IMR-90 (cell line): Measurements from ENCODE around the gene PHAF1. TPM values are rescaled to one million over a fixed set of nuclear protein-coding genes. Genes with fewer than 3 reads are reported as not detected.

Source experiments
- ATAC-seq: fragments of 200-7000 bp; cut with Tn5 transposase; 2 replicates; pipeline ENCODE4 v1.9.1; 2020; ENCODE audit warnings: low read depth, mild to moderate bottlenecking, moderate library complexity
- BruUV-seq: library from RNA; stranded (reverse); fragments of 400-500 nt; replicated peaks from 2 replicates; lab custom pipeline; 2021; lab: Mats Ljungman, UMichigan
- CTCF ChIA-PET: fragments of 300-600 bp; formaldehyde crosslinking; extraction: SDS; loops from one replicate; lab custom pipeline; 2021; ENCODE audit warnings: antibody characterized with exemption; lab: Yijun Ruan, JAX
- POLR2A ChIA-PET: fragments of 300-600 bp; sonication (Branson Sonifier 250); formaldehyde crosslinking; loops from one replicate; lab custom pipeline; 2022; ENCODE audit warnings: antibody characterized with exemption; ENCODE audit not compliant: unreplicated experiment; lab: Charles Lee
- DNase-seq: peaks from one replicate; pipeline ENCODE4 v3.0.0; 2013
- H2AFZ ChIP-seq: replicated peaks from 2 replicates; pipeline ENCODE3; 2013; ENCODE audit warnings: low read length, mild to moderate bottlenecking; ENCODE audit not compliant: poor library complexity
- H2AK5ac ChIP-seq: 2 replicates; pipeline ENCODE4 v1.6.1; 2013; ENCODE audit warnings: low read depth, low read length, inconsistent platforms
- H2AK9ac ChIP-seq: replicated peaks from 2 replicates; pipeline ENCODE3; 2013; ENCODE audit warnings: mild to moderate bottlenecking, low read depth, low read length, moderate library complexity; ENCODE audit not compliant: poor library complexity
- H2BK120ac ChIP-seq: 2 replicates; pipeline ENCODE4 v1.6.1; 2013; ENCODE audit warnings: low read depth, low read length, inconsistent platforms
- H2BK15ac ChIP-seq: 3 replicates; pipeline ENCODE4 v1.6.1; 2013; ENCODE audit warnings: low read depth, low read length, inconsistent platforms
- H2BK20ac ChIP-seq: 2 replicates; pipeline ENCODE4 v1.6.1; 2013; ENCODE audit warnings: low read depth, mild to moderate bottlenecking, inconsistent platforms, low read length, moderate library complexity
- H2BK5ac ChIP-seq: 2 replicates; pipeline ENCODE4 v1.6.1; 2013; ENCODE audit warnings: mild to moderate bottlenecking, low read depth, low read length, inconsistent platforms; ENCODE audit not compliant: poor library complexity, severe bottlenecking
- H3K14ac ChIP-seq: replicated peaks from 2 replicates; pipeline ENCODE4 v1.6.1; 2013; ENCODE audit warnings: low read depth, low read length, inconsistent platforms
- H3K18ac ChIP-seq: 2 replicates; pipeline ENCODE4 v1.6.1; 2013; ENCODE audit warnings: low read depth, low read length, control low read depth
- H3K23ac ChIP-seq: 2 replicates; pipeline ENCODE4 v1.6.1; 2013; ENCODE audit warnings: low read depth, low read length, inconsistent platforms
- H3K27ac ChIP-seq: 2 replicates; pipeline ENCODE4 v1.5.1; 2013; ENCODE audit warnings: mild to moderate bottlenecking, control low read depth, low read length; ENCODE audit not compliant: insufficient read depth
- H3K27me3 ChIP-seq: 2 replicates; pipeline ENCODE4 v1.6.1; 2013; ENCODE audit warnings: low read length; ENCODE audit not compliant: control insufficient read depth, insufficient read depth
- H3K36me3 ChIP-seq: 2 replicates; pipeline ENCODE4 v1.6.1; 2013; ENCODE audit warnings: low read length, mixed read lengths; ENCODE audit not compliant: control insufficient read depth, insufficient read depth
- H3K4ac ChIP-seq: 2 replicates; pipeline ENCODE4 v1.6.1; 2013; ENCODE audit warnings: low read depth, low read length, inconsistent platforms
- H3K4me1 ChIP-seq: 2 replicates; pipeline ENCODE4 v1.6.1; 2013; ENCODE audit warnings: low read length, mixed read lengths; ENCODE audit not compliant: control insufficient read depth, insufficient read depth
- H3K4me2 ChIP-seq: 2 replicates; pipeline ENCODE4 v1.6.1; 2013; ENCODE audit warnings: low read depth, mild to moderate bottlenecking, control low read depth, low read length, moderate library complexity
- H3K4me3 ChIP-seq: 2 replicates; pipeline ENCODE4 v1.5.1; 2013; ENCODE audit warnings: low read depth, mild to moderate bottlenecking, control low read depth, low read length, moderate library complexity; ENCODE audit not compliant: insufficient read depth
- H3K56ac ChIP-seq: 2 replicates; pipeline ENCODE4 v1.6.1; 2013; ENCODE audit warnings: low read length, inconsistent platforms; ENCODE audit not compliant: insufficient read depth; ENCODE audit errors: extremely low read depth
- H3K79me1 ChIP-seq, 2 experiments: 2 replicates each; pipeline ENCODE4 v1.6.1; 2013; ENCODE audit warnings: low read length in 2 of 2, inconsistent platforms in 1 of 2, low read depth in 1 of 2
- H3K9ac ChIP-seq: 2 replicates; pipeline ENCODE4 v1.6.1; 2013; ENCODE audit warnings: low read depth, low read length, control low read depth
- H3K9me1 ChIP-seq: 2 replicates; pipeline ENCODE4 v1.6.1; 2013; ENCODE audit warnings: low read length, inconsistent platforms; ENCODE audit not compliant: insufficient read depth
- H3K9me3 ChIP-seq: 2 replicates; pipeline ENCODE4 v1.6.1; 2013; ENCODE audit warnings: low read length; ENCODE audit not compliant: control insufficient read depth, insufficient read depth
- H4K20me1 ChIP-seq: 2 replicates; pipeline ENCODE4 v1.6.1; 2013; ENCODE audit warnings: low read length, inconsistent platforms; ENCODE audit not compliant: insufficient read depth
- H4K5ac ChIP-seq: 2 replicates; pipeline ENCODE4 v1.6.1; 2013; ENCODE audit warnings: mild to moderate bottlenecking, low read depth, low read length, control low read depth
- H4K8ac ChIP-seq, 2 experiments: 2 replicates each; pipeline ENCODE4 v1.6.1; 2013; ENCODE audit warnings: low read depth in 2 of 2, low read length in 2 of 2, control low read depth in 1 of 2, inconsistent platforms in 1 of 2
- H4K91ac ChIP-seq: 2 replicates; pipeline ENCODE4 v1.6.1; 2013; ENCODE audit warnings: low read depth, low read length, inconsistent platforms; ENCODE audit not compliant: insufficient read depth
- BHLHE40 ChIP-seq: fragments of 150-350 bp; IDR thresholded peaks from 2 replicates; pipeline ENCODE4 v1.6.1; 2016; ENCODE audit warnings: mild to moderate bottlenecking, low read depth, low read length
- CEBPB ChIP-seq: IDR thresholded peaks from 2 replicates; pipeline ENCODE4 v1.6.1; 2012; ENCODE audit warnings: low read depth, low read length, improper control_type of control experiment
- CHD1 ChIP-seq: IDR thresholded peaks from 2 replicates; pipeline ENCODE4 v1.6.1; 2012; ENCODE audit warnings: low read depth, low read length, improper control_type of control experiment
- CTCF ChIP-seq: conservative IDR thresholded peaks from 2 replicates; pipeline ENCODE4 v1.5.1; 2012; ENCODE audit warnings: mild to moderate bottlenecking, low read depth, low read length, improper control_type of control experiment
- ELK1 ChIP-seq: fragments of 150-350 bp; IDR thresholded peaks from 2 replicates; pipeline ENCODE4 v1.6.1; 2016; ENCODE audit warnings: low read depth, mild to moderate bottlenecking, low read length, moderate library complexity, borderline replicate concordance
- FOS ChIP-seq: fragments of 150-350 bp; IDR thresholded peaks from 2 replicates; pipeline ENCODE4 v1.6.1; 2016; ENCODE audit warnings: low read depth, low read length
- MAFK ChIP-seq: IDR thresholded peaks from 2 replicates; pipeline ENCODE4 v1.6.1; 2012; ENCODE audit warnings: low read depth, low read length, improper control_type of control experiment
- MAZ ChIP-seq: IDR thresholded peaks from 2 replicates; pipeline ENCODE4 v1.6.1; 2012; ENCODE audit warnings: low read depth, mild to moderate bottlenecking, low read length, improper control_type of control experiment, moderate library complexity, borderline replicate concordance
- MXI1 ChIP-seq: IDR thresholded peaks from 2 replicates; pipeline ENCODE4 v1.6.1; 2012; ENCODE audit warnings: low read depth, mild to moderate bottlenecking, low read length, moderate library complexity, borderline replicate concordance
- NFE2L2 ChIP-seq: fragments of 150-350 bp; IDR thresholded peaks from 2 replicates; pipeline ENCODE4 v1.6.1; 2016; ENCODE audit warnings: low read depth, mild to moderate bottlenecking, low read length
- POLR2A ChIP-seq: IDR thresholded peaks from 2 replicates; pipeline ENCODE4 v1.6.1; 2012; ENCODE audit warnings: mild to moderate bottlenecking, low read depth, low read length
- RAD21 ChIP-seq: IDR thresholded peaks from 2 replicates; pipeline ENCODE4 v1.6.1; 2012; ENCODE audit warnings: low read length, improper control_type of control experiment
- RCOR1 ChIP-seq: IDR thresholded peaks from 2 replicates; pipeline ENCODE4 v1.6.1; 2012; ENCODE audit warnings: mild to moderate bottlenecking, low read length, improper control_type of control experiment; ENCODE audit not compliant: insufficient replicate concordance
- RFX5 ChIP-seq: IDR thresholded peaks from 2 replicates; pipeline ENCODE4 v1.8.0; 2012; ENCODE audit warnings: low read depth, mild to moderate bottlenecking, low read length, moderate library complexity
- SMC3 ChIP-seq: fragments of 150-350 bp; IDR thresholded peaks from 2 replicates; pipeline ENCODE4 v1.6.1; 2016; ENCODE audit warnings: low read depth, mild to moderate bottlenecking, antibody characterized with exemption, low read length, moderate library complexity
- USF2 ChIP-seq: fragments of 150-350 bp; IDR thresholded peaks from 2 replicates; pipeline ENCODE4 v1.6.1; 2017; ENCODE audit warnings: mild to moderate bottlenecking, antibody characterized with exemption, low read length, low read depth
- WGBS, 2 experiments: methylation state at CpG; one replicate each; pipeline versions ENCODE4 v1.1.5 to v1.1.7; 2013; ENCODE audit warnings: missing lambda C conversion rate in 2 of 2; ENCODE audit not compliant: insufficient read length in 1 of 2; ENCODE audit errors: extremely low coverage in 2 of 2; 5-methylcytosine and 5-hydroxymethylcytosine counted together
- dilution Hi-C: fragments of 300-500 bp; cut with HindIII; formaldehyde crosslinking; loops from one replicate; pipeline ENCODE4 v1.14.3; 2018; ENCODE audit warnings: low sequenced_read_pairs; ENCODE audit not compliant: unreplicated experiment
- in situ Hi-C: fragments of 300-500 bp; cut with MboI; formaldehyde crosslinking; loops from 3 replicates; pipeline ENCODE4 v1.14.3; 2019; ENCODE audit warnings: low sequenced_read_pairs, inconsistent platforms, mixed read lengths
- intact Hi-C: fragments of 100-400 bp; cut with micrococcal nuclease; formaldehyde crosslinking; loops from 2 replicates; pipeline ENCODE4 v1.10.0; 2022
- polyA plus RNA-seq, 3 experiments: library from polyadenylated mRNA; depleted of rRNA; stranded (reverse); fragments of >200 nt; gene quantifications; 2 replicates each; pipeline ENCODE4 v1.2.3, GENCODE V29; 2012; ENCODE audit warnings: low replicate concordance in 1 of 3
- total RNA-seq: library from RNA; depleted of rRNA; stranded (reverse); fragments of >200 nt; gene quantifications from 2 replicates; pipeline ENCODE4 v1.2.3, GENCODE V29; 2012

The PHAF1 gene
- total and polyA plus RNA-seq, 2 of the 4 experiments (the other 2 are of a cell fraction), result 14.0 to 19.8 TPM

GRCh38 chr16:67196881-67197280, 87.1 kb downstream of the PHAF1 start:
- H3K4me3 ChIP-seq, result no peak overlapping the region
- dilution Hi-C loops (no loop called here), in situ Hi-C loops (no loop called here), intact Hi-C loops (no loop called here)
- H3K27ac ChIP-seq, result no peak overlapping the region
- H2AFZ ChIP-seq, result peak overlapping the region; percentile 43
- H2AK5ac ChIP-seq, result no peak overlapping the region
- no peak overlapping the region for H2BK15ac ChIP-seq
- peaks cover 9% of the 10 kb centered on the region for H3K9me1 ChIP-seq
- peak overlapping the region; percentile 50 for H2AK9ac ChIP-seq
- POLR2A ChIA-PET, result no interaction called here
- no peak overlapping the region for H2BK120ac ChIP-seq
- H4K91ac ChIP-seq, result no peak overlapping the region
- H2BK5ac ChIP-seq, result no peak overlapping the region
- no peaks in the 10 kb centered on the region for H3K9me3 ChIP-seq
- peaks cover 34% of the 10 kb centered on the region for H4K20me1 ChIP-seq
- H3K4me1 ChIP-seq, result peaks cover 8% of the 10 kb centered on the region
- H3K36me3 ChIP-seq, result peaks cover 62% of the 10 kb centered on the region
- H3K79me1 ChIP-seq, result peaks cover 25 to 48% of the 10 kb centered on the region in 2 experiments
- BruUV-seq, result no TSS peak
- CTCF ChIA-PET, result no interaction called here
- ATAC-seq (no peak), DNase-seq (no peak)
- H3K9ac ChIP-seq, result no peak overlapping the region
- H3K4me2 ChIP-seq, result no peak overlapping the region
- no peak overlapping the region for H3K23ac ChIP-seq
- no peak overlapping the region for H3K4ac ChIP-seq
- no peak overlapping the region for H4K5ac ChIP-seq
- no peak overlapping the region for H2BK20ac ChIP-seq
- H4K8ac ChIP-seq, result no peak overlapping the region
- no peak overlapping the region for H3K56ac ChIP-seq
- no CpG with 5 or more reads among the region's 1 CpG for WGBS, 2 experiments
- no peaks in the 10 kb centered on the region for H3K27me3 ChIP-seq
- TF ChIP-seq NFE2L2, result no peak
- TF ChIP-seq MXI1, result no peak
- TF ChIP-seq MAZ, result no peak
- no peak for TF ChIP-seq MAFK
- no peak for TF ChIP-seq SMC3
- TF ChIP-seq RAD21, result no peak
- no peak for TF ChIP-seq BHLHE40
- no peak for TF ChIP-seq ELK1
- no peak for TF ChIP-seq CHD1
- no peak for TF ChIP-seq CEBPB
- no peak for TF ChIP-seq RFX5
- TF ChIP-seq FOS, result no peak
- no peak for TF ChIP-seq USF2
- TF ChIP-seq RCOR1, result no peak
- no peak for TF ChIP-seq CTCF
- no peak for TF ChIP-seq POLR2A
- H3K18ac ChIP-seq, result no peak overlapping the region
- H3K14ac ChIP-seq, result no peak overlapping the region
